ENCODE measurements around the gene AKAP14. TPM values are rescaled to one million over a fixed set of nuclear protein-coding genes. Genes with fewer than 3 reads are reported as not detected.

AKAP14 gene
- total RNA-seq, 2 experiments from 2014 or later: not detected

Other genes starting within 250 kb of the AKAP14 start
- gene SEPTIN6, start 202.7 kb upstream of the AKAP14 start, total RNA-seq: 100 to 1,000 TPM; 154 to 156 TPM
- gene SOWAHD, start 137.3 kb upstream of the AKAP14 start, total RNA-seq: under 1 TPM; 0.34 to 0.55 TPM
- 1,000 to 10,000 TPM; 2,669 to 2,681 TPM for gene RPL39, start 104.3 kb upstream of the AKAP14 start, total RNA-seq
- gene UPF3B, start 42.9 kb upstream of the AKAP14 start, total RNA-seq: 10 to 100 TPM; 14.8 to 15.3 TPM
- gene RNF113A, start 24.2 kb upstream of the AKAP14 start, total RNA-seq: 10 to 100 TPM; 23.1 to 26.2 TPM
- gene NDUFA1, start 24.1 kb upstream of the AKAP14 start, total RNA-seq: 100 to 1,000 TPM; 103 to 104 TPM
- gene NKAP, start 47.9 kb downstream of the AKAP14 start, total RNA-seq: 10 to 100 TPM; 10.8 to 11.7 TPM
- gene RHOXF2B, start 181.8 kb downstream of the AKAP14 start, total RNA-seq: not detected
- not detected for gene RHOXF1, start 220.0 kb downstream of the AKAP14 start, total RNA-seq